BLaER1 (cell line): ENCODE data around the gene BACH2.

Source experiments
- H3K27ac ChIP-seq: shearing (Covaris generic); formaldehyde crosslinking; 2 replicates; pipeline ENCODE4 v1.8.1; 2022
- H3K27me3 ChIP-seq: shearing (Covaris generic); formaldehyde crosslinking; 2 replicates; pipeline ENCODE4 v1.8.1; 2022
- H3K36me3 ChIP-seq: shearing (Covaris generic); formaldehyde crosslinking; 2 replicates; pipeline ENCODE4 v1.8.1; 2022
- H3K4me1 ChIP-seq: shearing (Covaris generic); formaldehyde crosslinking; 2 replicates; pipeline ENCODE4 v1.8.1; 2022
- H3K4me2 ChIP-seq: shearing (Covaris generic); formaldehyde crosslinking; 2 replicates; pipeline ENCODE4 v1.8.1; 2022
- H3K4me3 ChIP-seq: shearing (Covaris generic); formaldehyde crosslinking; 2 replicates; pipeline ENCODE4 v1.8.1; 2022
- H3K9ac ChIP-seq: shearing (Covaris generic); formaldehyde crosslinking; 2 replicates; pipeline ENCODE4 v1.8.1; 2022
- H3K9me3 ChIP-seq: shearing (Covaris generic); formaldehyde crosslinking; 2 replicates; pipeline ENCODE4 v1.8.1; 2022
- H4K20me1 ChIP-seq: shearing (Covaris generic); formaldehyde crosslinking; 2 replicates; pipeline ENCODE4 v1.8.1; 2022
- Cebpa-rat ChIP-seq: shearing (Covaris generic); IDR thresholded peaks from 2 replicates; pipeline ENCODE4 v1.8.1; 2022

Gene BACH2

GRCh38 chr6:90294008-90294511 is 2.6 kb downstream of the BACH2 start:
- Histone ChIP-seq H3K4me3 (peak overlapping the region; percentile 82), H3K4me1 (peaks cover 49% of the 10 kb centered on the region), H3K9me3 (no peaks in the 10 kb centered on the region; the same call in 1 of the 2 replicates), H3K27me3 (no peaks in the 10 kb centered on the region), H4K20me1 (peaks cover 15% of the 10 kb centered on the region; the same call in 1 of the 2 replicates), H3K36me3 (0 out of 2 replicates have a peak, but pooled peaks cover 17% of the 10 kb centered on the region), H3K27ac (peak overlapping the region; percentile 88), H3K9ac (peak overlapping the region; percentile 86), H3K4me2 (peak overlapping the region; percentile 77)
- TF ChIP-seq Cebpa-rat, result no peak

GRCh38 chr6:90293319-90293953 is 3.2 kb downstream of the BACH2 start:
- peak overlapping the region; percentile 86 for H3K9ac ChIP-seq
- peak overlapping the region; percentile 77 for H3K4me2 ChIP-seq

DNA sequence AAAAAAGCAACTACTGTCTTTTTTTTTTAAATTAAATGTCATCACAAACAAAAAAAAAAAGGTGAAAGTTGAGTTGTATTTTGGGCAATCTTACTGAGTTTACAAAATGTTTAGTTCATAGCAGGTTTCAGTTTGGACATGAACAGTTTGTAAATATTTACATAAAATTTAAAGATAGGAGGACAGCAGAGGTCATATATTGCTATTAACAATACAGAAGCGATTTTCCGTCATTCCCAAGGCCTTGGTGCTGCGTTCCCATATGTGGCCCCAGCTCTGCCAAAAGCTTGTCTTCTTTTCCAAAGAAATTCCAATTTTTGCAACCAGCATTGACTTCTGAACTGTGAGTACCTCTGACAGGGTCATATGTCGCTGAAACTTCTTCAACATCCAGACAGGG is 5.1 kb downstream of the BACH2 start:
- H3K27me3 ChIP-seq, result no peaks in the 10 kb centered on the region
- no peak overlapping the region for H3K4me3 ChIP-seq
- H3K4me2 ChIP-seq, result peak overlapping the region; percentile 77
- no peak overlapping the region for H3K9ac ChIP-seq
- TF ChIP-seq Cebpa-rat, result no peak
- H3K4me1 ChIP-seq, result peaks cover 44% of the 10 kb centered on the region
- H3K27ac ChIP-seq, result no peak overlapping the region
- H3K9me3 ChIP-seq, result no peaks in the 10 kb centered on the region; the same call in 1 of the 2 replicates
- H4K20me1 ChIP-seq, result peaks cover 22% of the 10 kb centered on the region; the same call in 1 of the 2 replicates
- H3K36me3 ChIP-seq, result peaks cover 22% of the 10 kb centered on the region; the same call in 1 of the 2 replicates

More at GRCh38 chr6:90293319-90293953, 3.2 kb downstream of the BACH2 start:
- Histone ChIP-seq H3K4me1 (peaks cover 53% of the 10 kb centered on the region), H4K20me1 (peaks cover 15% of the 10 kb centered on the region; the same call in 1 of the 2 replicates), H3K9me3 (no peaks in the 10 kb centered on the region; the same call in 1 of the 2 replicates), H3K36me3 (0 out of 2 replicates have a peak, but pooled peaks cover 17% of the 10 kb centered on the region), H3K4me3 (peak overlapping the region; percentile 82), H3K27me3 (no peaks in the 10 kb centered on the region), H3K27ac (peak overlapping the region; percentile 88)
- TF ChIP-seq Cebpa-rat, result no peak

DNA sequence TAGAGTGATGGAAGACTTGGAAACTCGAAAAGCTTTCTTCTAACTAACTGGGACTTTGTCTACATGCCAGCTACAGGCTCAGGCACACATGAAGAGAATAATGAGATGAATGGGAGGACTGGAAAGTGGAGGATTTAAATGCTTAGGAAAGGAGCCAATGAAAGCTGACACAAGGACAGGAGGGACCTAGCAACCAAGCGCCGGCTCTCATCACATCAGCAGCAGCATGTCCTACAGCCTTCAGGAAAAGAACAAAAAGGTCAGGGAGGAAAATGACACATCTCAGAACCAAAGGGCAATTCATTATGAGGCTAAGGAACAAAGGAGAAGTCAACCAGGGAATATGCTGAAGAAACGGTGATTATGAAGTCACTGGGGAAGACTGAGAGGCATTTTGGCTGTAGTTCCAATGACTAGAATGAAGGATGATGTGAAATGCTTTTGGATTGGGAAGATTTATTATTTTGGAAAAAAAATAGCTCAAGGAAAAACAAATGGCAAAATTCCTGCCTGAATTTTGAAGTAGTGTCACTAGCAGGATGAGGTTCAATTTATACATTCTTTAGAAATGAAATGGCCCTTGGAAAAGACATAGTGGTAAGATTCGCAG is 5.7 kb downstream of the BACH2 start:
- Histone ChIP-seq H3K4me3 (no peak overlapping the region), H3K27me3 (no peaks in the 10 kb centered on the region), H3K4me2 (peak overlapping the region; percentile 26; the same call in 1 of the 2 replicates), H3K9ac (no peak overlapping the region), H3K36me3 (peaks cover 22% of the 10 kb centered on the region; the same call in 1 of the 2 replicates), H3K27ac (0 out of 2 replicates have a peak overlapping the region, but pooled peaks have one; percentile 13), H3K4me1 (peaks cover 44% of the 10 kb centered on the region), H3K9me3 (no peaks in the 10 kb centered on the region; the same call in 1 of the 2 replicates), H4K20me1 (peaks cover 28% of the 10 kb centered on the region; the same call in 1 of the 2 replicates)
- TF ChIP-seq Cebpa-rat, result no peak

GRCh38 chr6:90289902-90290301 is 6.7 kb downstream of the BACH2 start:
- Histone ChIP-seq H3K4me2 (peak overlapping the region; percentile 26; the same call in 1 of the 2 replicates), H3K27me3 (no peaks in the 10 kb centered on the region), H3K36me3 (peaks cover 22% of the 10 kb centered on the region; the same call in 1 of the 2 replicates), H4K20me1 (peaks cover 38% of the 10 kb centered on the region; the same call in 1 of the 2 replicates), H3K4me1 (peaks cover 53% of the 10 kb centered on the region), H3K4me3 (no peak overlapping the region), H3K9ac (no peak overlapping the region), H3K9me3 (no peaks in the 10 kb centered on the region; the same call in 1 of the 2 replicates), H3K27ac (no peak overlapping the region)
- no peak for TF ChIP-seq Cebpa-rat

DNA sequence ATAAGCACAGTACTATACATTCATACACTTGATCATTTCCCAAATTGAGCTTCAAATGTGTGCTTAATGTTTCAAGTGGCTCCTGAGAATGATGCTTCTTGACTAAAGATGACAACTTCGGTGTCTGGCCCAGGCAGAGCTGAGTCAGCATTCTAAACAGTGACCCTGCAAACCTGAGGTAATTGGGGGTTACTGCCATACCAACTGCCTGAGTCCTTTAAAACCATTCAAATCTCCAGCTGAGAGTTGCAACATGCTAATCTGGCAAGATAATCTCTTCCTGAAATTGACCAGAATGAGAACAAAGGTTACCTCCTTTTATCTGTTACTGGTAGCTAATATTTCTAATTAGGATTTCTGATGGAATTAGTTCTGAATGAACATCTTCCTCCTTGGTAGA is 8.2 kb downstream of the BACH2 start:
- Histone ChIP-seq H3K4me2 (peak overlapping the region; percentile 26; the same call in 1 of the 2 replicates), H4K20me1 (peaks cover 53% of the 10 kb centered on the region; the same call in 1 of the 2 replicates), H3K9ac (no peak overlapping the region), H3K4me3 (no peak overlapping the region), H3K36me3 (peaks cover 22% of the 10 kb centered on the region; the same call in 1 of the 2 replicates), H3K9me3 (no peaks in the 10 kb centered on the region; the same call in 1 of the 2 replicates), H3K27ac (no peak overlapping the region), H3K4me1 (peaks cover 59% of the 10 kb centered on the region), H3K27me3 (no peaks in the 10 kb centered on the region)
- TF ChIP-seq Cebpa-rat, result no peak

DNA sequence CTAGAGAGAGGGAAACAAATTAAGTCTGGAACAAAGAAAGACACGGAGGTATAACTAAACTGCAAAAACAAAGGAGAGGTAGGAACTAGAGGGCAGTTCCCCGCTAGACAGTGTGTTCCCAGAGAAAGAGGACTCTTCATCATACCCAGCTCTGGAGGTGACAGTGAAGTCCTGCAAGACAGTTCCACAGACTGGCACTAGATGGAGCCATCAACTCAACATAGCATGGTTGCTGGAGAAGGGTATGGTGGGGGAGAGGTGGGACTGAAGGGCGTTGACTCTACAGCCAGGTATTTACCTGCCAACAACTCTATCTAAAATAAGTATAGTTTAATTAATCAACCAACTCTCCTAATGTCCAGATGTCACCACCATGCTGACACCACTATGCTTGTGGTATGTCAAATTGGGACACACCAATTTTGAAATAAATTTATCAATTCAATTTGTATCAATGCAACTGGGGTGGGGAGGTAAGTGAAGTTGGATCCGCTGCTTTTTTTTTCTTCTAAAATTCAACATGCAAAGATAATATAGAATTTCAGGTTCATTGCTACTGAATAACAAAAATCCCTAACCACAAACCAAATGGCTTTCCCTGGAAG is 9.7 kb downstream of the BACH2 start:
- Histone ChIP-seq H3K27ac (peak overlapping the region; percentile 35; the same call in 1 of the 2 replicates), H3K4me1 (peaks cover 49% of the 10 kb centered on the region), H3K4me3 (peak overlapping the region; percentile 55; the same call in 1 of the 2 replicates), H3K36me3 (peaks cover 22% of the 10 kb centered on the region; the same call in 1 of the 2 replicates), H3K4me2 (peak overlapping the region; percentile 82), H3K9ac (no peak overlapping the region), H3K9me3 (no peaks in the 10 kb centered on the region; the same call in 1 of the 2 replicates), H3K27me3 (no peaks in the 10 kb centered on the region), H4K20me1 (peaks cover 57% of the 10 kb centered on the region)
- TF ChIP-seq Cebpa-rat, result no peak

DNA sequence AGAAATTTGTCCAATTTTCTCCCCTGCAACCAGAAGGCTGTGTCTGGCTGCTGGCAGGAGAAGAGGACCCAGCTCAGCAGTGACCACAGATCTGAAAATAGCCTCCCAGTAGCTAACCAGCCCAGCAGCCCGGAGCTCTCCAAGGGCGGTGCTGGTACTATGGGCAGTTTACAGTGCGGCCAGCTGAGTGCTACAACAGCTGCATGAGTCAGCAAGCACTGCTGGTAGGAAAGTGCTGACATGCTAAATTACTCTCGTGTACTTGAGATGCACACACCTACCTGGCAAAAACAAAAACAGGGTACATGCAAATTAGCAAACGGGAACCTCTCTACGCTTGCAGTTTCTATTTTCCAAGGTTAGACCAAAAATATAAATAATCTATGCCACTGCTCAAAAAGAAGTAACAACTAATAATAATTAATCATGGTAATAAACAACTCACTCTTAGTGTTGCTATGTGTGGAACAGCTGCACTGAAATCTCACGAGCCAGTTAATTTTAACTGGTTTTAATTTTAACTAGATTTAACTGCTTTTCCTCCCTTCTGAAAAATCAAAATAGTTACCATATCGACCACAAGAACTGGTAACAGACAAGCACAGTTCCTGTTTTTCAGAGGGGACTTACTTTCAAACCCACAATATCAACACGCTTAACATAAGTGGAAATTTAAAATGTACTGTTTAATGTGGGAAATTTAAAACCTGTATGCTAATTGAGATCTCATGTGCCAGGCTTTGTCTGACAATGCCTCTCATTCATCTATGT is 10.8 kb downstream of the BACH2 start:
- peak overlapping the region; percentile 47 for H3K27ac ChIP-seq
- H3K9me3 ChIP-seq, result no peaks in the 10 kb centered on the region; the same call in 1 of the 2 replicates
- peaks cover 44% of the 10 kb centered on the region for H3K4me1 ChIP-seq
- peaks cover 64% of the 10 kb centered on the region for H4K20me1 ChIP-seq
- no peaks in the 10 kb centered on the region for H3K27me3 ChIP-seq
- TF ChIP-seq Cebpa-rat, result no peak
- peak overlapping the region; percentile 53; the same call in 1 of the 2 replicates for H3K9ac ChIP-seq
- peak overlapping the region; percentile 55 for H3K4me3 ChIP-seq
- peaks cover 18% of the 10 kb centered on the region; the same call in 1 of the 2 replicates for H3K36me3 ChIP-seq
- peak overlapping the region; percentile 82 for H3K4me2 ChIP-seq

DNA sequence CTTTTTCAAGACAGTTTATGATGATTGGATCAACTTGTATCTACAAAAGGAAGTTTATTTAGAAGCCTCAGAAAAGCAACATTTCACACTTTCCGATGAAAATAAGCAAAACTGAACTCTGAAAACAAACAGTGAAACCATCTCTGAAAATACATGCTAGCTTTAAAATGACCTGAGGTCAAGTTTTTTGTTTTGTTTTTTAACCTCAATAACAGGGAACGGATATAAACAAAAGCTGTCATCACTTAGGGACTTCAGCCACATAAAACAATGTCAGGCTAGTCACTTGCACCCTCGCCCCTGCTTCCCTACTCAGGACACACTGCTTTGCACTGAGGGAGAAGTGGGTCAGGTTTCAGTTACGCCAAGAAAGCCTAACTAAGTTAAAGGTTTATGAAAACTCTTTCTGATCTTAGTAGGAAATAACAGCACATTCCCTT is 11.6 kb downstream of the BACH2 start:
- TF ChIP-seq Cebpa-rat, result no peak
- peak overlapping the region; percentile 47 for H3K27ac ChIP-seq

More for the DNA sequence above, 11.6 kb downstream of the BACH2 start:
- peak overlapping the region; percentile 53; the same call in 1 of the 2 replicates for H3K9ac ChIP-seq
- H3K4me1 ChIP-seq, result peaks cover 45% of the 10 kb centered on the region
- H3K27me3 ChIP-seq, result no peaks in the 10 kb centered on the region
- H3K4me2 ChIP-seq, result peak overlapping the region; percentile 82
- H4K20me1 ChIP-seq, result peaks cover 72% of the 10 kb centered on the region
- H3K4me3 ChIP-seq, result peak overlapping the region; percentile 55
- no peaks in the 10 kb centered on the region; the same call in 1 of the 2 replicates for H3K9me3 ChIP-seq
- H3K36me3 ChIP-seq, result peaks cover 11% of the 10 kb centered on the region; the same call in 1 of the 2 replicates
